WERI-Rb-1 (cell line): ENCODE measurements around the gene TIAL1.

Experiments used
- DNase-seq: peaks from one replicate; pipeline ENCODE4 v3.0.0-alpha.2; 2020
- H3K27ac ChIP-seq: fragments of 250-450 bp; sonication (Bioruptor Pico); 2 replicates; pipeline ENCODE4 v1.5.1; 2020; ENCODE audit warnings: mild to moderate bottlenecking, moderate library complexity
- H3K27me3 ChIP-seq: fragments of 250-450 bp; sonication (Bioruptor Pico); 2 replicates; pipeline ENCODE4 v1.5.1; 2021; ENCODE audit warnings: mild to moderate bottlenecking, low read depth, moderate library complexity; ENCODE audit not compliant: insufficient read depth, severe bottlenecking
- H3K36me3 ChIP-seq: fragments of 250-450 bp; sonication (Bioruptor Pico); 2 replicates; pipeline ENCODE4 v1.5.1; 2020; ENCODE audit warnings: mild to moderate bottlenecking, moderate library complexity
- H3K4me3 ChIP-seq: 2 replicates; pipeline ENCODE4 v1.5.1; 2011; ENCODE audit warnings: low read depth, mild to moderate bottlenecking, control low read depth, low read length
- H3K9me3 ChIP-seq: fragments of 250-450 bp; sonication (Bioruptor Pico); 2 replicates; pipeline ENCODE4 v1.5.1; 2021; ENCODE audit warnings: mild to moderate bottlenecking, moderate library complexity; ENCODE audit not compliant: severe bottlenecking
- TF ChIP-seq, protein P1 (sequence below): IDR thresholded peaks from 2 replicates; pipeline ENCODE4 v1.5.1; 2011; ENCODE audit warnings: low read depth, mild to moderate bottlenecking, control low read depth, inconsistent platforms, low read length

TIAL1 gene

DNA sequence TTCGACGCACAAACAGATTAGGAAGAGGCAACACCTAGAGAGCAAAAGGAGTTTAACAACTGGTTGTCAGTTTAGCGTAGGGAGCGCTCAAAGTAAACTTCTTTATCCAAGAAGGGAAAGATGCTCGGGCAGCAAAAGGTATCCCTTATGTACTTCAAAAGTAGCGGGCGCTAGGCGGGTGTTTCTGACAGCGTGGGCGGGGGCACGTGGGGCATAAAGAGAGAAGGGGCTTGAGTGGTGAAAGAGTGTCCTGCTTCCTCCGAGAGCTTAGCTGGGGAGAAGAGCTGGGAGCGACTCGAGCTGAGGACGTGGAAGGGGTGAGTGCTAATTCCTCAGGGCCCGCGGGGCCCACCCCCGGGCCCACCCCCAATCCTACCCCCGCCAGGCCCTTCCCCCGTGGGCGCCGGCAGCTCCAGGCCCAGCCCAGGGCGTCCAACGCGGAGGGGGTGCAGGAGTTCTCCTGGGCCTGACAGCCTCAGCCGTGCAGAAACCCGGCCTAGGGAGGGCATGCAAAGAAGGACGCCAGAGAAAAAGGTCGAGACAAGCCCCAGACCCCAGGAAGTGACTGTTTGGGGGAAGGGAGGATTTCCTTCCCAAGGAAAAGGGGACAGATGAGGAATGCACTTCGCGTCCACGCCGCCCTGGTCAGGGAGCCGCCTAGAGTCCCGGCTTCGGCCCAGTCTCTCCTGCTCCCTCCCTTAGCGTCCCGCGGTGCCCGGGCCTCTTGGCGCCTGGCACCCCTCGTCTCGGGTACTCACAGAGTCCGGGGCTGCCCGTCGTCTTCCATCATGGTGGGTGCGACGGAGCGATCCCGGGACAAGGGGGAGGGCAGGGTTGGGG is 868 bp downstream of the TIAL1 start:
- Histone ChIP-seq H3K9me3 (no peaks in the 10 kb centered on the region), H3K36me3 (peaks cover 18% of the 10 kb centered on the region), H3K27ac (peak overlapping the region; percentile 98), H3K27me3 (no peaks in the 10 kb centered on the region), H3K4me3 (peak overlapping the region; percentile 93)
- TF ChIP-seq, protein P1, sequence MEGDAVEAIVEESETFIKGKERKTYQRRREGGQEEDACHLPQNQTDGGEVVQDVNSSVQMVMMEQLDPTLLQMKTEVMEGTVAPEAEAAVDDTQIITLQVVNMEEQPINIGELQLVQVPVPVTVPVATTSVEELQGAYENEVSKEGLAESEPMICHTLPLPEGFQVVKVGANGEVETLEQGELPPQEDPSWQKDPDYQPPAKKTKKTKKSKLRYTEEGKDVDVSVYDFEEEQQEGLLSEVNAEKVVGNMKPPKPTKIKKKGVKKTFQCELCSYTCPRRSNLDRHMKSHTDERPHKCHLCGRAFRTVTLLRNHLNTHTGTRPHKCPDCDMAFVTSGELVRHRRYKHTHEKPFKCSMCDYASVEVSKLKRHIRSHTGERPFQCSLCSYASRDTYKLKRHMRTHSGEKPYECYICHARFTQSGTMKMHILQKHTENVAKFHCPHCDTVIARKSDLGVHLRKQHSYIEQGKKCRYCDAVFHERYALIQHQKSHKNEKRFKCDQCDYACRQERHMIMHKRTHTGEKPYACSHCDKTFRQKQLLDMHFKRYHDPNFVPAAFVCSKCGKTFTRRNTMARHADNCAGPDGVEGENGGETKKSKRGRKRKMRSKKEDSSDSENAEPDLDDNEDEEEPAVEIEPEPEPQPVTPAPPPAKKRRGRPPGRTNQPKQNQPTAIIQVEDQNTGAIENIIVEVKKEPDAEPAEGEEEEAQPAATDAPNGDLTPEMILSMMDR, result no peak
- DNase-seq, result peak; percentile 46

DNA sequence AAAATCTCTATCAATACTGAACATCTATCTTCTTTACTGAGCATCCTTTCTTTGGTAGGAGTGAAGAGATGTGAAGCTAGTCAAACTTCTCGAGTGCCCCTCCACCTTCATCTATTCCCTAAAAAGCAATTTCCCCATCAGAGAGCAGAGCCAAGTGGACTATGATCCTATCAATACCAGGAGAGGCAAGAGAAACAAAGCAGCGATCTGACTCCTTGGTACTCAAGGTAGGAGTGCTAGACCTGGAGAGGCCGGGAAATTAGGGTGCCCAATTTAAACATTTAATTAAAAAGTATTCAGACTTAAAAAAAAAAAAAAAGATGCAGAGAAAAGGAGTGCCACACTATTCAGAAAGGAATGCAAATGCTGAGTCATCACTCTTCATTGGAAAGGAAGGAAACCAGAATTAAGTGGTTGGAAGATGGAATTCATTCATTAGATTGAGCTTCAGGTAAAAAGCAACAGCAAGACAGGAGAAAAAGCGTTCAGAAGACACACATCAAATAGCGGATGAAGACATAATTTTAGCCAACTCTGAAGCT is 1.6 kb downstream of the TIAL1 start:
- DNase-seq, result no peak
- Histone ChIP-seq H3K9me3 (no peaks in the 10 kb centered on the region), H3K4me3 (peak overlapping the region; percentile 93), H3K36me3 (peaks cover 25% of the 10 kb centered on the region), H3K27me3 (no peaks in the 10 kb centered on the region), H3K27ac (peak overlapping the region; percentile 98)
- TF ChIP-seq, protein P1, result no peak

DNA sequence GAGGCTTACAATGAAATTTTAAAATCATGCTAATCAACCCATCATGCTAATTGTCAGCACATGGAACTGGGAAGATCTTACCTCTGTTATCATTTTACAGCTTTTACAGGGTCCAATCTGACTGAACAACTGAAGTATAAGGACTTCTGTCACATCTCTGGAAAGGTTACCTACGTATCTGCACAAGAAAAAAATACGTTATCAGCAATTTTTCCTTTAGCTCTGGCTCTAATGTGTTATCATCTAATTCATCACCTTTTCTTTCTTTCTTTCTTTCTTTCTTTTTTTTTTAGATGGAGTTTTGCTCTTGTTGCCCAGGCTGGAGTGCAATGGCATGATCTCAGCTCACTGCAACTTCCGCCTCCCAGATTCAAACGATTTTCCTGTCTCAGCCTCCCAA is 8.7 kb downstream of the TIAL1 start:
- TF ChIP-seq, protein P1, result no peak
- peaks cover 62% of the 10 kb centered on the region for H3K36me3 ChIP-seq
- no peaks in the 10 kb centered on the region for H3K27me3 ChIP-seq
- H3K9me3 ChIP-seq, result no peaks in the 10 kb centered on the region
- no peak overlapping the region for H3K27ac ChIP-seq
- DNase-seq, result no peak
- H3K4me3 ChIP-seq, result no peak overlapping the region

DNA sequence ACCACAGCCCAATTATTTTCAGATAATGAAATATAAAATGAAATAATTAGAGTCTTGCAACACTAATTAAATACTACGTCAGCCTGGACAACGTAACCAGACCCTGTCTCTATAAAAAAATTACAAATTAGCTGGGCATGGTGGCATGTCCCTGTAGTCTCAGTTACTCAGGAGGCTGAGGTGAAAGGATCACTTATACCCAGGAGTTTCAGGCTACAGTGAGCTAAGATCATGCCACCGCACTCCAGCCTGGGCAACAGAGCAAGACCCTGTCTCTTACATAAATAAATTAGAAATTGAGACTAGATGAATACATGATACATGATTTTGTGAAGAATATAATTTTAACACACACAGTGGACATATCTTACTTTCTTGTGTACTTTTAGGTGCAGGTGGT is 18.4 kb downstream of the TIAL1 start:
- TF ChIP-seq, protein P1, result no peak
- H3K27ac ChIP-seq, result no peak overlapping the region
- peaks cover 62% of the 10 kb centered on the region for H3K36me3 ChIP-seq
- H3K4me3 ChIP-seq, result no peak overlapping the region
- no peaks in the 10 kb centered on the region for H3K9me3 ChIP-seq
- DNase-seq, result no peak
- no peaks in the 10 kb centered on the region for H3K27me3 ChIP-seq

DNA sequence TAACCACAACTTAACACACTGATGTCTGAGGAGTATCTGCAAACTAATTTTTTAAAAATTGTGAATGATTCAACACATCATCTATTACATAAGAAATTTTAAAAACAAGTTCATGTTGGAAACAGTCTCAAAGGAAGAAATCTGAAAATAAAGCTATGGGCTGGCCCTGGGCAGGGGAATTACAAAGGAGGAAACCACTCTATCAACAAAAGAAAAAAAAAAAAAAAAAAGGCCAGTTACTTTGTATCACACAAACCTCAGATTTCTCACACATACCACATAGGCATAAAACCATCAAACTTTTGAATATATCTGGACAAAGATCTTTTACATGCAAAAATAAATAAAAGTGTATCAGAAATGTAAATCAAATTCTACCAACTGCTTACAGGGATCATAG is 20.8 kb downstream of the TIAL1 start:
- DNase-seq, result no peak
- Histone ChIP-seq H3K4me3 (no peak overlapping the region), H3K9me3 (no peaks in the 10 kb centered on the region), H3K27me3 (no peaks in the 10 kb centered on the region), H3K27ac (no peak overlapping the region), H3K36me3 (peaks cover 56% of the 10 kb centered on the region)
- TF ChIP-seq, protein P1, result no peak
